ENCODE data around the gene CCDC184. TPM values are rescaled to one million over a fixed set of nuclear protein-coding genes. Genes with fewer than 3 reads are reported as not detected.
"Not testable (repeated sequence)": the region's sequence is repeated elsewhere in the genome, so short reads cannot be mapped to it uniquely, and the experiment has no call there.

Gene CCDC184
- total RNA-seq, 1 experiment from 2014 or later: 0.13 TPM

GRCh38 chr12:48221645-48222044 lies 38.2 kb downstream of the CCDC184 start:
- Histone ChIP-seq H3K4me1 (ENCODE audit: insufficient read depth, low read length) (no peaks in the 10 kb centered on the region), H3K27ac (ENCODE audit: insufficient read length, low read depth, low read length) (no peak overlapping the region), H4K91ac (ENCODE audit: insufficient read length, low read depth, low read length) (no peak overlapping the region), H2AK5ac (ENCODE audit: insufficient read length, low read length) (no peak overlapping the region), H2BK15ac (ENCODE audit: low read depth, low read length) (no peak overlapping the region), H3K14ac (ENCODE audit: insufficient read depth, low read length) (no peak overlapping the region), H2BK12ac (ENCODE audit: insufficient read length, low read depth, low read length) (no peak overlapping the region), H2BK5ac (ENCODE audit: insufficient read length, low read length) (no peak overlapping the region), H2BK20ac (ENCODE audit: low read depth, low read length, poor library complexity, severe bottlenecking) (no peak overlapping the region), H4K5ac (ENCODE audit: insufficient read length, low read depth, low read length) (no peak overlapping the region), H3K9ac (ENCODE audit: extremely low read depth, insufficient read length, low read length) (no peak overlapping the region), H3K56ac (ENCODE audit: insufficient read length, low read depth, low read length) (no peak overlapping the region), H4K8ac (replicated peaks; ENCODE audit: insufficient read length, low read depth, low read length) (no peak overlapping the region), H3K18ac (ENCODE audit: insufficient read length, low read depth, low read length) (no peak overlapping the region), H3K4me2 (ENCODE audit: insufficient read depth, insufficient read length, low read length) (no peak overlapping the region), H2BK120ac (ENCODE audit: low read depth, low read length, poor library complexity, severe bottlenecking) (no peak overlapping the region), H3K27me3 (ENCODE audit: insufficient read depth, low read length) (no peaks in the 10 kb centered on the region), H3K79me1 (ENCODE audit: insufficient read depth, low read depth, low read length, poor library complexity, severe bottlenecking) (no peaks in the 10 kb centered on the region), H3K9me3 (ENCODE audit: control insufficient read depth, low read depth, low read length) (no peaks in the 10 kb centered on the region), H4K20me1 (ENCODE audit: control insufficient read depth, insufficient read depth, insufficient read length) (no peaks in the 10 kb centered on the region), H3T11ph (ENCODE audit: low read length) (no peak overlapping the region), H3K79me2 (ENCODE audit: insufficient read depth, low read length) (no peaks in the 10 kb centered on the region), H3K23ac (ENCODE audit: insufficient read length, low read depth, low read length) (no peak overlapping the region), H3K23me2 (ENCODE audit: insufficient read length, low read depth, low read length, poor library complexity, severe bottlenecking) (no peaks in the 10 kb centered on the region), H2AFZ (ENCODE audit: low read length) (no peak overlapping the region), H3K4ac (ENCODE audit: low read depth, low read length) (no peak overlapping the region)
- Mint-ChIP-seq H3K4me1 (no peaks in the 10 kb centered on the region), H3K4me3 (no peak overlapping the region), H3K9me3 (peaks cover 5 to 42% of the 10 kb centered on the region in 2 experiments; a peak in 4 of 5 replicates), H3K27ac (no peak overlapping the region), H3K27me3 (ENCODE audit: low read depth) (peaks cover 20% of the 10 kb centered on the region), H3K36me3 (ENCODE audit: insufficient read depth in 1 of 3, low read depth in 3 of 3) (no peaks in the 10 kb centered on the region)
- TF ChIP-seq CTCF (conservative IDR thresholded peaks at IDR 0.05): no peak
- DNase-seq: no peak
- no CpG with 5 or more reads among the region's 2 CpGs for WGBS (ENCODE audit: extremely low coverage, insufficient read length, low lambda C conversion rate)

- H2AFZ ChIP-seq (ENCODE audit: low read length); H3K18ac ChIP-seq (ENCODE audit: insufficient read length, low read depth, low read length); H3K27me3 ChIP-seq (ENCODE audit: insufficient read depth, low read length); H2BK5ac ChIP-seq (ENCODE audit: insufficient read length, low read length); H3K9me3 ChIP-seq (ENCODE audit: control insufficient read depth, low read depth, low read length); H3K14ac ChIP-seq (ENCODE audit: insufficient read depth, low read length); H3K27ac ChIP-seq (ENCODE audit: insufficient read length, low read depth, low read length); H3T11ph ChIP-seq (ENCODE audit: low read length); H4K91ac ChIP-seq (ENCODE audit: insufficient read length, low read depth, low read length); H3K4me3 Mint-ChIP-seq; H3K79me2 ChIP-seq (ENCODE audit: insufficient read depth, low read length); H2BK15ac ChIP-seq (ENCODE audit: low read depth, low read length); H2AK5ac ChIP-seq (ENCODE audit: insufficient read length, low read length); H3K36me3 Mint-ChIP-seq (ENCODE audit: insufficient read depth in 1 of 3, low read depth in 3 of 3); H3K4me1 Mint-ChIP-seq; H3K56ac ChIP-seq (ENCODE audit: insufficient read length, low read depth, low read length); H3K9ac ChIP-seq (ENCODE audit: extremely low read depth, insufficient read length, low read length); H4K5ac ChIP-seq (ENCODE audit: insufficient read length, low read depth, low read length); H2BK12ac ChIP-seq (ENCODE audit: insufficient read length, low read depth, low read length); DNase-seq; H3K4me2 ChIP-seq (ENCODE audit: insufficient read depth, insufficient read length, low read length); H2BK120ac ChIP-seq (ENCODE audit: low read depth, low read length, poor library complexity, severe bottlenecking); H3K23me2 ChIP-seq (ENCODE audit: insufficient read length, low read depth, low read length, poor library complexity, severe bottlenecking); H3K79me1 ChIP-seq (ENCODE audit: insufficient read depth, low read depth, low read length, poor library complexity, severe bottlenecking); H2BK20ac ChIP-seq (ENCODE audit: low read depth, low read length, poor library complexity, severe bottlenecking); H3K4ac ChIP-seq (ENCODE audit: low read depth, low read length); H4K20me1 ChIP-seq (ENCODE audit: control insufficient read depth, insufficient read depth, insufficient read length); H3K27ac Mint-ChIP-seq; H4K8ac ChIP-seq (replicated peaks; ENCODE audit: insufficient read length, low read depth, low read length); H3K23ac ChIP-seq (ENCODE audit: insufficient read length, low read depth, low read length); H3K4me1 ChIP-seq (ENCODE audit: insufficient read depth, low read length): not testable (repeated sequence)
- peaks cover 15 to 60% of the 10 kb centered on the region in 2 experiments for H3K9me3 Mint-ChIP-seq
- H3K27me3 Mint-ChIP-seq (ENCODE audit: low read depth): peaks cover 38% of the 10 kb centered on the region
- WGBS (ENCODE audit: extremely low coverage, insufficient read length, low lambda C conversion rate): no CpG with 5 or more reads among the region's 3 CpGs
These were observed 41.1 kb downstream of the CCDC184 start for GRCh38 chr12:48224533-48224932.

Measured in H9 (cell line).